Neural cell (in vitro differentiated cells): ENCODE measurements around the gene RDX. TPM values are rescaled to one million over a fixed set of nuclear protein-coding genes. Genes with fewer than 3 reads are reported as not detected.

Experiments
- H2AFZ ChIP-seq: fragments of 200-600, 300-800 bp; sonication (generic), shearing (Covaris generic); 2 replicates; pipeline ENCODE4 v1.6.0; 2014; ENCODE audit warnings: low read depth, mild to moderate bottlenecking, antibody characterized with exemption, low read length, moderate library complexity
- H3F3A ChIP-seq: fragments of 200-600 bp; shearing (Covaris generic); 2 replicates; pipeline ENCODE4 v1.6.1; 2016; ENCODE audit warnings: mild to moderate bottlenecking, moderate library complexity, mixed read lengths, antibody characterized with exemption, low read length; ENCODE audit not compliant: insufficient read depth, poor library complexity, severe bottlenecking
- H3K27ac ChIP-seq: fragments of 200-600, 300-800 bp; sonication (generic), shearing (Covaris generic); 2 replicates; pipeline ENCODE4 v1.5.1; 2014; ENCODE audit warnings: mild to moderate bottlenecking, low read length, moderate library complexity
- H3K27me3 ChIP-seq: fragments of 300-800, 200-600 bp; sonication (generic), shearing (Covaris generic); 2 replicates; pipeline ENCODE4 v1.6.0; 2014; ENCODE audit warnings: mild to moderate bottlenecking, low read depth, low read length, moderate library complexity; ENCODE audit not compliant: insufficient read depth
- H3K36me3 ChIP-seq: fragments of 300-800, 200-600 bp; sonication (generic), shearing (Covaris generic); 2 replicates; pipeline ENCODE4 v1.5.1; 2014; ENCODE audit warnings: mild to moderate bottlenecking, antibody characterized with exemption, low read length, moderate library complexity; ENCODE audit not compliant: insufficient read depth
- H3K4me2 ChIP-seq: fragments of 300-800, 200-600 bp; sonication (generic), shearing (Covaris generic); 2 replicates; pipeline ENCODE4 v1.6.0; 2014; ENCODE audit warnings: mild to moderate bottlenecking, low read length
- H3K4me3 ChIP-seq: fragments of 300-800, 200-600 bp; sonication (generic), shearing (Covaris generic); 2 replicates; pipeline ENCODE4 v1.5.1; 2014; ENCODE audit warnings: mild to moderate bottlenecking, low read length, moderate library complexity
- H3K79me2 ChIP-seq: fragments of 200-600 bp; shearing (Covaris generic); replicated peaks from 2 replicates; pipeline ENCODE4 v1.6.0; 2014; ENCODE audit warnings: mild to moderate bottlenecking, low read length, moderate library complexity; ENCODE audit not compliant: insufficient read depth
- H3K9ac ChIP-seq: fragments of 300-800, 200-600 bp; sonication (generic), shearing (Covaris generic); 2 replicates; pipeline ENCODE4 v1.6.1; 2016; ENCODE audit warnings: mild to moderate bottlenecking, low read length, mixed read lengths
- H3K9me2 ChIP-seq: fragments of 200-600 bp; shearing (Covaris generic); 2 replicates; pipeline ENCODE4 v1.6.1; 2016; ENCODE audit warnings: mild to moderate bottlenecking, low read length, mixed read lengths; ENCODE audit not compliant: insufficient read depth
- H3K9me3 ChIP-seq: fragments of 200-600, 300-800 bp; sonication (generic), shearing (Covaris generic); 2 replicates; pipeline ENCODE4 v1.6.1; 2016; ENCODE audit warnings: mild to moderate bottlenecking, mixed run types, low read length, moderate library complexity, mixed read lengths
- H4K20me1 ChIP-seq: fragments of 200-600 bp; shearing (Covaris generic); 2 replicates; pipeline ENCODE4 v1.6.1; 2016; ENCODE audit warnings: mild to moderate bottlenecking, mixed run types; ENCODE audit not compliant: insufficient read depth
- EP300 ChIP-seq: fragments of 450-650 bp; conservative IDR thresholded peaks from 2 replicates; pipeline ENCODE4 v1.6.1; 2014; ENCODE audit warnings: antibody characterized with exemption, mild to moderate bottlenecking, moderate library complexity; ENCODE audit not compliant: poor library complexity, severe bottlenecking
- EZH2 ChIP-seq: fragments of 200-600, 300-800 bp; shearing (Covaris generic), sonication (generic); IDR thresholded peaks from 2 replicates; pipeline ENCODE4 v1.6.1; 2014; ENCODE audit warnings: antibody characterized with exemption, low read length, borderline replicate concordance, mild to moderate bottlenecking; ENCODE audit not compliant: insufficient read depth, poor library complexity, severe bottlenecking
- MXI1 ChIP-seq: fragments of 450-650 bp; conservative IDR thresholded peaks from 2 replicates; pipeline ENCODE4 v1.6.1; 2014; ENCODE audit warnings: antibody characterized with exemption, mild to moderate bottlenecking; ENCODE audit not compliant: poor library complexity, severe bottlenecking
- POLR2AphosphoS5 ChIP-seq: IDR thresholded peaks from 2 replicates; pipeline ENCODE4 v1.6.1; 2012
- RAD21 ChIP-seq: fragments of 450-650 bp; conservative IDR thresholded peaks from 2 replicates; pipeline ENCODE4 v1.6.1; 2014; ENCODE audit warnings: antibody characterized with exemption, mild to moderate bottlenecking, moderate library complexity
- SMC3 ChIP-seq: fragments of 450-650 bp; conservative IDR thresholded peaks from 2 replicates; pipeline ENCODE4 v1.6.1; 2014; ENCODE audit warnings: antibody characterized with exemption, mild to moderate bottlenecking, moderate library complexity; ENCODE audit not compliant: poor library complexity
- TAF1 ChIP-seq: IDR thresholded peaks from 2 replicates; pipeline ENCODE4 v1.6.1; 2012; ENCODE audit warnings: low read depth
- polyA plus RNA-seq: library from polyadenylated mRNA; depleted of rRNA; stranded (reverse); fragments of >200 nt; gene quantifications from 2 replicates; pipeline ENCODE4 v1.2.3, GENCODE V29; 2014
- TF ChIP-seq, protein P1 (sequence below): fragments of 450-650 bp; IDR thresholded peaks from 2 replicates; pipeline ENCODE4 v1.5.1; 2014; ENCODE audit warnings: antibody characterized with exemption, mild to moderate bottlenecking, moderate library complexity; ENCODE audit not compliant: poor library complexity, severe bottlenecking
- TF ChIP-seq, protein P2 (sequence below): IDR thresholded peaks from 2 replicates; pipeline ENCODE4 v1.6.1; 2012; ENCODE audit warnings: borderline replicate concordance

The RDX gene
- polyA plus RNA-seq, 1 donor from 2014 or later, result 39.0 TPM

DNA sequence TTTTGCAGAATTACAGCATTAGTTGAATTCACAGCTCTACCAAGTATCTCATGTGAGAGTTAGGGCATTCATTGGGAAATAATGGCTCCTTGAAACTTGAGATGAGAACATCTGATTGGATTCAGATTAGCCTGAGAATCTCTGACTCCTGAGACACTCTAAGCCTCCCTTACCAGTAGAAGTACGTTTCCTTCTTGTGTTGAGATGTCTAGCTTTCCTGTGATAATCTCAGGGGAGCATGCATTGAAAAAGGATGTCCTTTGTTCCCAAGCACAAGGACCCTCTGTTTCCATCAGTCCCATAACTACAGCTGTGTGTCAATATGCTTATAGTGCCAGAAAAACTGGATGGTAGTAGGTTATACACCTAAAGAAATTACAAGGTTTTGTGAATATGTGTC is 35.2 kb upstream of the RDX start:
- Histone ChIP-seq H3K27ac (no peak overlapping the region), H2AFZ (no peak overlapping the region)

DNA sequence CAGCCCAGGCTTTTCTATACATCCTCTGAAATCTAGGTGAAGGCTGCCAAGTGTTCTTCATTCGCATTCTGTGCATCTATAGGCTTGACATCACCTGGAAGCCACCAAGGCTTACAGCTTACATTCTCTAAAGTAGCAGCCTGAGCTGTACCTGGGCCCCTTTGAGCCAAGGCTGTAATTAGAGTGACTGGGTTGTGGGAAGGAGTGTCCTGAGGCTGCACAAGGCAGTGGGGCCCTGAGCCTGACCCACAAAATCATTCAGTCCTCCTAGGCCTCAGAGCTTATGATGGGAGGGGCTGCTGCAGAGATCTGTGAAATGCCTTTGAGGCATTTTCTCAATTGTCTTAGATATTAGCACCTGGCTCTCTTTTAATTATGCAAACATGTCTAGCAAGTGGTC is 33.0 kb upstream of the RDX start:
- Histone ChIP-seq H3K36me3 (no peaks in the 10 kb centered on the region), H3F3A (no peaks in the 10 kb centered on the region), H3K9me3 (no peaks in the 10 kb centered on the region), H3K4me3 (no peak overlapping the region), H4K20me1 (no peaks in the 10 kb centered on the region), H3K9ac (no peak overlapping the region), H2AFZ (no peak overlapping the region), H3K27me3 (no peaks in the 10 kb centered on the region), H3K9me2 (no peaks in the 10 kb centered on the region), H3K4me2 (no peak overlapping the region), H3K27ac (no peak overlapping the region), H3K79me2 (no peaks in the 10 kb centered on the region)
- TF ChIP-seq SMC3 (no peak), EP300 (no peak), POLR2AphosphoS5 (no peak), MXI1 (no peak), EZH2 (no peak), TAF1 (no peak), RAD21 (no peak)
- TF ChIP-seq, protein P1, sequence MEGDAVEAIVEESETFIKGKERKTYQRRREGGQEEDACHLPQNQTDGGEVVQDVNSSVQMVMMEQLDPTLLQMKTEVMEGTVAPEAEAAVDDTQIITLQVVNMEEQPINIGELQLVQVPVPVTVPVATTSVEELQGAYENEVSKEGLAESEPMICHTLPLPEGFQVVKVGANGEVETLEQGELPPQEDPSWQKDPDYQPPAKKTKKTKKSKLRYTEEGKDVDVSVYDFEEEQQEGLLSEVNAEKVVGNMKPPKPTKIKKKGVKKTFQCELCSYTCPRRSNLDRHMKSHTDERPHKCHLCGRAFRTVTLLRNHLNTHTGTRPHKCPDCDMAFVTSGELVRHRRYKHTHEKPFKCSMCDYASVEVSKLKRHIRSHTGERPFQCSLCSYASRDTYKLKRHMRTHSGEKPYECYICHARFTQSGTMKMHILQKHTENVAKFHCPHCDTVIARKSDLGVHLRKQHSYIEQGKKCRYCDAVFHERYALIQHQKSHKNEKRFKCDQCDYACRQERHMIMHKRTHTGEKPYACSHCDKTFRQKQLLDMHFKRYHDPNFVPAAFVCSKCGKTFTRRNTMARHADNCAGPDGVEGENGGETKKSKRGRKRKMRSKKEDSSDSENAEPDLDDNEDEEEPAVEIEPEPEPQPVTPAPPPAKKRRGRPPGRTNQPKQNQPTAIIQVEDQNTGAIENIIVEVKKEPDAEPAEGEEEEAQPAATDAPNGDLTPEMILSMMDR, result no peak
- TF ChIP-seq, protein P2, sequence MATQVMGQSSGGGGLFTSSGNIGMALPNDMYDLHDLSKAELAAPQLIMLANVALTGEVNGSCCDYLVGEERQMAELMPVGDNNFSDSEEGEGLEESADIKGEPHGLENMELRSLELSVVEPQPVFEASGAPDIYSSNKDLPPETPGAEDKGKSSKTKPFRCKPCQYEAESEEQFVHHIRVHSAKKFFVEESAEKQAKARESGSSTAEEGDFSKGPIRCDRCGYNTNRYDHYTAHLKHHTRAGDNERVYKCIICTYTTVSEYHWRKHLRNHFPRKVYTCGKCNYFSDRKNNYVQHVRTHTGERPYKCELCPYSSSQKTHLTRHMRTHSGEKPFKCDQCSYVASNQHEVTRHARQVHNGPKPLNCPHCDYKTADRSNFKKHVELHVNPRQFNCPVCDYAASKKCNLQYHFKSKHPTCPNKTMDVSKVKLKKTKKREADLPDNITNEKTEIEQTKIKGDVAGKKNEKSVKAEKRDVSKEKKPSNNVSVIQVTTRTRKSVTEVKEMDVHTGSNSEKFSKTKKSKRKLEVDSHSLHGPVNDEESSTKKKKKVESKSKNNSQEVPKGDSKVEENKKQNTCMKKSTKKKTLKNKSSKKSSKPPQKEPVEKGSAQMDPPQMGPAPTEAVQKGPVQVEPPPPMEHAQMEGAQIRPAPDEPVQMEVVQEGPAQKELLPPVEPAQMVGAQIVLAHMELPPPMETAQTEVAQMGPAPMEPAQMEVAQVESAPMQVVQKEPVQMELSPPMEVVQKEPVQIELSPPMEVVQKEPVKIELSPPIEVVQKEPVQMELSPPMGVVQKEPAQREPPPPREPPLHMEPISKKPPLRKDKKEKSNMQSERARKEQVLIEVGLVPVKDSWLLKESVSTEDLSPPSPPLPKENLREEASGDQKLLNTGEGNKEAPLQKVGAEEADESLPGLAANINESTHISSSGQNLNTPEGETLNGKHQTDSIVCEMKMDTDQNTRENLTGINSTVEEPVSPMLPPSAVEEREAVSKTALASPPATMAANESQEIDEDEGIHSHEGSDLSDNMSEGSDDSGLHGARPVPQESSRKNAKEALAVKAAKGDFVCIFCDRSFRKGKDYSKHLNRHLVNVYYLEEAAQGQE, result no peak

More for the DNA sequence above, 35.2 kb upstream of the RDX start:
- no peak overlapping the region for H3K9ac ChIP-seq
- H3K9me3 ChIP-seq, result no peaks in the 10 kb centered on the region
- H3K36me3 ChIP-seq, result no peaks in the 10 kb centered on the region
- no peak overlapping the region for H3K4me3 ChIP-seq
- H3K9me2 ChIP-seq, result no peaks in the 10 kb centered on the region
- TF ChIP-seq SMC3 (no peak), TAF1 (no peak), RAD21 (no peak), EP300 (no peak), POLR2AphosphoS5 (no peak), EZH2 (no peak), MXI1 (no peak)
- TF ChIP-seq, protein P2, result no peak
- TF ChIP-seq, protein P1, result no peak
- no peaks in the 10 kb centered on the region for H3K27me3 ChIP-seq
- no peaks in the 10 kb centered on the region for H4K20me1 ChIP-seq
- no peak overlapping the region for H3K4me2 ChIP-seq
- no peaks in the 10 kb centered on the region for H3K79me2 ChIP-seq
- no peaks in the 10 kb centered on the region for H3F3A ChIP-seq
